Sigmoid colon (tissue), 4 donors: Measurements from ENCODE around the gene JMJD7.

ENCODE experiments used
- EP300 ChIP-seq, 4 donors: sonication (generic); formaldehyde crosslinking; IDR thresholded peaks; one replicate each; pipeline ENCODE4 v1.6.1; 2017; ENCODE audit warnings: antibody characterized with exemption in 4 of 4
- TF ChIP-seq, protein P1 (sequence below), 4 experiments: fragments of 450-650 bp in 3 of 4; fragments of 200-600 bp in 1 of 4; IDR thresholded peaks; one replicate each; pipeline ENCODE4 v1.5.1; 2016 to 2019; ENCODE audit warnings: antibody characterized with exemption in 4 of 4, mild to moderate bottlenecking in 3 of 4, moderate library complexity in 2 of 4

- TF ChIP-seq, protein P1, sequence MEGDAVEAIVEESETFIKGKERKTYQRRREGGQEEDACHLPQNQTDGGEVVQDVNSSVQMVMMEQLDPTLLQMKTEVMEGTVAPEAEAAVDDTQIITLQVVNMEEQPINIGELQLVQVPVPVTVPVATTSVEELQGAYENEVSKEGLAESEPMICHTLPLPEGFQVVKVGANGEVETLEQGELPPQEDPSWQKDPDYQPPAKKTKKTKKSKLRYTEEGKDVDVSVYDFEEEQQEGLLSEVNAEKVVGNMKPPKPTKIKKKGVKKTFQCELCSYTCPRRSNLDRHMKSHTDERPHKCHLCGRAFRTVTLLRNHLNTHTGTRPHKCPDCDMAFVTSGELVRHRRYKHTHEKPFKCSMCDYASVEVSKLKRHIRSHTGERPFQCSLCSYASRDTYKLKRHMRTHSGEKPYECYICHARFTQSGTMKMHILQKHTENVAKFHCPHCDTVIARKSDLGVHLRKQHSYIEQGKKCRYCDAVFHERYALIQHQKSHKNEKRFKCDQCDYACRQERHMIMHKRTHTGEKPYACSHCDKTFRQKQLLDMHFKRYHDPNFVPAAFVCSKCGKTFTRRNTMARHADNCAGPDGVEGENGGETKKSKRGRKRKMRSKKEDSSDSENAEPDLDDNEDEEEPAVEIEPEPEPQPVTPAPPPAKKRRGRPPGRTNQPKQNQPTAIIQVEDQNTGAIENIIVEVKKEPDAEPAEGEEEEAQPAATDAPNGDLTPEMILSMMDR (IDR thresholded peaks at IDR 0.05): no peak
- TF ChIP-seq EP300 (IDR thresholded peaks at IDR 0.05): no peak
Measured at GRCh38 chr15:41881086-41881485, 53.2 kb downstream of the JMJD7 start.
